Calu3 (cell line): ENCODE results near the gene DUT. TPM values are rescaled to one million over a fixed set of nuclear protein-coding genes. Genes with fewer than 3 reads are reported as not detected.

ENCODE experiments used
- BruUV-seq: library from RNA; stranded (reverse); fragments of 400-500 nt; replicated peaks from 2 replicates; lab custom pipeline; 2021; lab: Mats Ljungman, UMichigan
- CTCF ChIA-PET: fragments of 300-600 bp; sonication (Branson Sonifier 250); formaldehyde crosslinking; loops from one replicate; lab custom pipeline; 2022; ENCODE audit warnings: antibody characterized with exemption; lab: Charles Lee
- DNase-seq: peaks from one replicate; pipeline ENCODE4 v3.0.0; 2022
- H3K27ac Mint-ChIP-seq: one replicate; pipeline ENCODE4 v1.8.0; 2022; ENCODE audit warnings: mixed read lengths; ENCODE audit not compliant: unreplicated experiment
- H3K27me3 Mint-ChIP-seq: one replicate; pipeline ENCODE4 v1.8.0; 2022; ENCODE audit warnings: mixed read lengths; ENCODE audit not compliant: unreplicated experiment
- H3K36me3 Mint-ChIP-seq: one replicate; pipeline ENCODE4 v1.8.0; 2022; ENCODE audit warnings: mild to moderate bottlenecking, moderate library complexity, mixed read lengths; ENCODE audit not compliant: insufficient read depth, unreplicated experiment
- H3K4me1 Mint-ChIP-seq: one replicate; pipeline ENCODE4 v1.8.0; 2022; ENCODE audit warnings: mild to moderate bottlenecking, low read depth, mixed read lengths; ENCODE audit not compliant: unreplicated experiment
- H3K4me3 Mint-ChIP-seq: one replicate; pipeline ENCODE4 v1.8.0; 2022; ENCODE audit warnings: mild to moderate bottlenecking, low read depth, moderate library complexity, mixed read lengths; ENCODE audit not compliant: unreplicated experiment
- H3K9me3 Mint-ChIP-seq: one replicate; pipeline ENCODE4 v1.8.0; 2022; ENCODE audit warnings: low read depth, mixed read lengths; ENCODE audit not compliant: unreplicated experiment
- CTCF ChIP-seq: fragments of 200-600 bp; IDR thresholded peaks from one replicate; pipeline ENCODE4 v1.8.0; 2022; ENCODE audit warnings: antibody characterized with exemption; ENCODE audit not compliant: unreplicated experiment
- intact Hi-C: fragments of 100-400 bp; cut with micrococcal nuclease; formaldehyde crosslinking; loops from one replicate; pipeline ENCODE4 v1.10.0; 2022; ENCODE audit not compliant: unreplicated experiment
- total RNA-seq: library from RNA; stranded (reverse); gene quantifications from 2 replicates; pipeline ENCODE4 v1.2.3, GENCODE V29; 2022

The DUT gene
- total RNA-seq, 1 experiment from 2014 or later, result 116 TPM

- Mint-ChIP-seq H3K27me3 (peaks cover 16% of the 10 kb centered on the region), H3K27ac (no peak overlapping the region), H3K9me3 (no peaks in the 10 kb centered on the region), H3K36me3 (no peaks in the 10 kb centered on the region), H3K4me3 (no peak overlapping the region), H3K4me1 (no peaks in the 10 kb centered on the region)
- CTCF ChIA-PET, result no interaction called here
- no TSS peak for BruUV-seq
- DNase-seq, result no peak
- no peak for TF ChIP-seq CTCF
- intact Hi-C loops, result no loop called here
These were observed 32.3 kb upstream of the DUT start for GRCh38 chr15:48298914-48299313.

GRCh38 chr15:48300038-48300437 is 31.2 kb upstream of the DUT start:
- Mint-ChIP-seq H3K27me3 (peaks cover 12% of the 10 kb centered on the region), H3K9me3 (no peaks in the 10 kb centered on the region), H3K36me3 (no peaks in the 10 kb centered on the region), H3K4me3 (no peak overlapping the region), H3K27ac (no peak overlapping the region), H3K4me1 (no peaks in the 10 kb centered on the region)
- intact Hi-C loops, result no loop called here
- no peak for TF ChIP-seq CTCF
- no TSS peak for BruUV-seq
- CTCF ChIA-PET, result no interaction called here
- no peak for DNase-seq

- no peak for TF ChIP-seq CTCF
- Mint-ChIP-seq H3K4me3 (no peak overlapping the region), H3K36me3 (no peaks in the 10 kb centered on the region), H3K27ac (no peak overlapping the region), H3K9me3 (no peaks in the 10 kb centered on the region), H3K27me3 (no peaks in the 10 kb centered on the region), H3K4me1 (no peaks in the 10 kb centered on the region)
- CTCF ChIA-PET, result no interaction called here
- intact Hi-C loops, result no loop called here
- no peak for DNase-seq
- BruUV-seq, result no TSS peak
These were observed 26.8 kb upstream of the DUT start for GRCh38 chr15:48304398-48304797.

GRCh38 chr15:48306639-48307038 is 24.6 kb upstream of the DUT start:
- intact Hi-C loops, result no loop called here
- Mint-ChIP-seq H3K27me3 (no peaks in the 10 kb centered on the region), H3K4me1 (no peaks in the 10 kb centered on the region), H3K27ac (no peak overlapping the region), H3K9me3 (no peaks in the 10 kb centered on the region), H3K36me3 (no peaks in the 10 kb centered on the region), H3K4me3 (no peak overlapping the region)
- CTCF ChIA-PET, result interaction anchor here (0.7 kb wide), 1 partner anchor 76 kb away, joined by 7 read pairs; no protein-coding TSS in a partner anchor
- no TSS peak for BruUV-seq
- no peak for TF ChIP-seq CTCF
- DNase-seq, result no peak
